Neural progenitor cell (in vitro differentiated cells): ENCODE data around the gene ASTN1. TPM values are rescaled to one million over a fixed set of nuclear protein-coding genes. Genes with fewer than 3 reads are reported as not detected.

ENCODE experiments used
- DNase-seq: peaks from one replicate; pipeline ENCODE4 v3.0.0-alpha.2; 2016; ENCODE audit warnings: low spot score
- H2AFZ ChIP-seq: fragments of 200-600 bp; sonication (generic); replicated peaks from 2 replicates; pipeline ENCODE4 v1.6.1; 2016; ENCODE audit warnings: antibody characterized with exemption
- H3F3A ChIP-seq: fragments of 200-600 bp; sonication (generic); 2 replicates; pipeline ENCODE4 v1.6.1; 2016; ENCODE audit warnings: antibody characterized with exemption, low read depth
- H3K27ac ChIP-seq: fragments of 200-600 bp; sonication (generic); 2 replicates; pipeline ENCODE4 v1.5.1; 2016; ENCODE audit warnings: mild to moderate bottlenecking
- H3K27me3 ChIP-seq: fragments of 200-600 bp; sonication (generic); 2 replicates; pipeline ENCODE4 v1.6.1; 2016; ENCODE audit warnings: mild to moderate bottlenecking, moderate library complexity
- H3K36me3 ChIP-seq: fragments of 200-600 bp; sonication (generic); 2 replicates; pipeline ENCODE4 v1.5.1; 2016
- H3K4me1 ChIP-seq: fragments of 200-600 bp; sonication (generic); 2 replicates; pipeline ENCODE4 v1.6.1; 2016; ENCODE audit warnings: mixed run types
- H3K4me2 ChIP-seq: fragments of 200-600 bp; sonication (generic); 2 replicates; pipeline ENCODE4 v1.6.1; 2016
- H3K4me3 ChIP-seq: fragments of 200-600 bp; sonication (generic); 2 replicates; pipeline ENCODE4 v1.5.1; 2016
- H3K79me2 ChIP-seq: fragments of 200-600 bp; sonication (generic); 2 replicates; pipeline ENCODE4 v1.6.1; 2016; ENCODE audit warnings: low read depth
- H3K9ac ChIP-seq: fragments of 200-600 bp; sonication (generic); 2 replicates; pipeline ENCODE4 v1.6.1; 2016
- H3K9me3 ChIP-seq: fragments of 200-600 bp; sonication (generic); 2 replicates; pipeline ENCODE4 v1.5.1; 2016; ENCODE audit warnings: low read depth
- H4K20me1 ChIP-seq: fragments of 200-600 bp; sonication (generic); 2 replicates; pipeline ENCODE4 v1.6.1; 2016; ENCODE audit warnings: low read depth
- H3K27ac Mint-ChIP-seq: 3 replicates; pipeline ENCODE4 v1.8.0; 2021; ENCODE audit warnings: mixed read lengths
- H3K27me3 Mint-ChIP-seq: 2 replicates; pipeline ENCODE4 v1.8.0; 2022; ENCODE audit warnings: low read depth, mild to moderate bottlenecking, inconsistent platforms, moderate library complexity, mixed read lengths; ENCODE audit not compliant: insufficient read depth
- H3K36me3 Mint-ChIP-seq: 3 replicates; pipeline ENCODE4 v1.8.0; 2021; ENCODE audit warnings: mixed read lengths
- H3K4me1 Mint-ChIP-seq: 3 replicates; pipeline ENCODE4 v1.8.0; 2021; ENCODE audit warnings: mixed read lengths
- H3K4me3 Mint-ChIP-seq: 3 replicates; pipeline ENCODE4 v1.8.0; 2021; ENCODE audit warnings: mild to moderate bottlenecking, moderate library complexity, mixed read lengths
- H3K9me3 Mint-ChIP-seq: 3 replicates; pipeline ENCODE4 v1.8.0; 2020; ENCODE audit warnings: mixed read lengths
- EZH2 ChIP-seq: fragments of 200-600 bp; sonication (generic); IDR thresholded peaks from 2 replicates; pipeline ENCODE4 v1.6.1; 2017; ENCODE audit warnings: antibody characterized with exemption, mild to moderate bottlenecking, moderate library complexity
- EZH2phosphoT487 ChIP-seq: fragments of 200-600 bp; sonication (generic); IDR thresholded peaks from 2 replicates; pipeline ENCODE4 v1.6.1; 2017; ENCODE audit warnings: antibody characterized with exemption
- total RNA-seq: library from RNA; depleted of rRNA; stranded (reverse); fragments of >200 nt; gene quantifications from 2 replicates; pipeline ENCODE4 v1.2.3, GENCODE V29; 2015; ENCODE audit warnings: low replicate concordance
- TF ChIP-seq, protein P1 (sequence below): fragments of 200-600 bp; sonication (generic); IDR thresholded peaks from 2 replicates; pipeline ENCODE4 v1.5.1; 2017; ENCODE audit warnings: antibody characterized with exemption, mild to moderate bottlenecking

ASTN1 gene
- total RNA-seq, 1 donor from 2014 or later = 7.7 TPM

DNA sequence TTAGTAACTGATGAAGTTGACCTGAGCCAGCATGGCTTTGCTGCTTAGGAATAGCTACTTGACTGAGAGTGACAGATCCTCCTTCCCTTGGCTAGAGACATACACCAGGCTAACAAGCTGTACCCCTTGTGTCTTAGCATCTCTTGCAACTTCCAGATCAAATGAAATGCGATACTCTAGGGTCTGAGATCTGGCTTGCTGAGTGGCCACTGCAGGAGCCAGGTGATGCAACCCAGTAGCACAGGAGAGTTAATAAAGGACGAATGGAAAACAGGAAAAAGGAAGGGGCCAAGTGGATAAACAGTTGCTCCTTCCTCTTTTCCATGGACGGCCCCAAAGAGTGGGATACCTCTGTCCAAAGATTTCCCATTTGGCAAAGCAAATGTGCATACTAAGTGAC lies 38.2 kb downstream of the ASTN1 start:
- Histone ChIP-seq H3K4me1 (no peaks in the 10 kb centered on the region), H4K20me1 (no peaks in the 10 kb centered on the region), H3K79me2 (no peaks in the 10 kb centered on the region), H3K4me3 (no peak overlapping the region), H3F3A (no peaks in the 10 kb centered on the region), H3K4me2 (no peak overlapping the region), H3K9ac (no peak overlapping the region), H3K27me3 (no peaks in the 10 kb centered on the region), H2AFZ (no peak overlapping the region), H3K9me3 (no peaks in the 10 kb centered on the region), H3K36me3 (no peaks in the 10 kb centered on the region), H3K27ac (no peak overlapping the region)
- TF ChIP-seq EZH2 (no peak), EZH2phosphoT487 (no peak)
- TF ChIP-seq, protein P1, sequence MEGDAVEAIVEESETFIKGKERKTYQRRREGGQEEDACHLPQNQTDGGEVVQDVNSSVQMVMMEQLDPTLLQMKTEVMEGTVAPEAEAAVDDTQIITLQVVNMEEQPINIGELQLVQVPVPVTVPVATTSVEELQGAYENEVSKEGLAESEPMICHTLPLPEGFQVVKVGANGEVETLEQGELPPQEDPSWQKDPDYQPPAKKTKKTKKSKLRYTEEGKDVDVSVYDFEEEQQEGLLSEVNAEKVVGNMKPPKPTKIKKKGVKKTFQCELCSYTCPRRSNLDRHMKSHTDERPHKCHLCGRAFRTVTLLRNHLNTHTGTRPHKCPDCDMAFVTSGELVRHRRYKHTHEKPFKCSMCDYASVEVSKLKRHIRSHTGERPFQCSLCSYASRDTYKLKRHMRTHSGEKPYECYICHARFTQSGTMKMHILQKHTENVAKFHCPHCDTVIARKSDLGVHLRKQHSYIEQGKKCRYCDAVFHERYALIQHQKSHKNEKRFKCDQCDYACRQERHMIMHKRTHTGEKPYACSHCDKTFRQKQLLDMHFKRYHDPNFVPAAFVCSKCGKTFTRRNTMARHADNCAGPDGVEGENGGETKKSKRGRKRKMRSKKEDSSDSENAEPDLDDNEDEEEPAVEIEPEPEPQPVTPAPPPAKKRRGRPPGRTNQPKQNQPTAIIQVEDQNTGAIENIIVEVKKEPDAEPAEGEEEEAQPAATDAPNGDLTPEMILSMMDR = no peak
- H3K36me3 Mint-ChIP-seq = peaks cover 16% of the 10 kb centered on the region
- no peak overlapping the region for H3K4me3 Mint-ChIP-seq
- H3K27me3 Mint-ChIP-seq = no peaks in the 10 kb centered on the region
- H3K4me1 Mint-ChIP-seq = peaks cover 3% of the 10 kb centered on the region
- H3K27ac Mint-ChIP-seq = no peak overlapping the region
- no peak for DNase-seq
- H3K9me3 Mint-ChIP-seq = no peaks in the 10 kb centered on the region

DNA sequence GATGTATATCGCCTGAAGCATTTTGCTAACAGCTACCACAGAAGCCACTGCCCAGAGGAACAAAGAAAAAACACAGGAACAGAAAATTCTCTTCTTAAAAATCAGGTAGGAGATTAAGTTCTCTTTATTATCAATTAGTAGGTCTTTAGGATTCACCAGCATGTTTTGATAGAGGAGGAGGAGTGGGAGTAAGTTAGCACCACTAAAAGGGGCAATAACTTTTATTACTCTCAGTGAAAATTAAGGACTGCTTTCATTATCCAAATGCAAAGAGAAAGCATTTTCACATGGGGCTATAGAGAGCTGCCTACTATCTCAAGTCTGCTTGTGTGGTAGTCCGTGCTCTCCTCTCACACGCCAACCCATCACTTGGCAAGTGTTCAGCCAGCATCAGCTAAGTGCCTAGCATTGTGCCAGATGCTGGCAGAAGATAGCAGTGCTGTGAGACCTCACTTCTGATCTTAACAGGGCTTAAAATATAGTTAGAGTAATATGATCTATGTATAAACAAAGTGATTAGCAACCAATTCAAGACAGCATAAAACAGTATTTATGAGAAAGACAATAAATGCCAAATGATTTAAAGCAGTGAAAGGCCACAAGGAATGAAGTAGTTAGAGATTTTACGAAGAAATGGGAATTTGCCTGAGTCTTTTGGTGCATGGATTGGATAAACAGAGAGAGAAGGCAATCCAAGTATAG lies 39.8 kb downstream of the ASTN1 start:
- H3K79me2 ChIP-seq = no peaks in the 10 kb centered on the region
- H2AFZ ChIP-seq = no peak overlapping the region
- Mint-ChIP-seq H3K4me3 (no peak overlapping the region), H3K36me3 (peaks cover 15% of the 10 kb centered on the region), H3K9me3 (no peaks in the 10 kb centered on the region), H3K27ac (no peak overlapping the region), H3K27me3 (no peaks in the 10 kb centered on the region), H3K4me1 (peaks cover 11% of the 10 kb centered on the region)
- no peak overlapping the region for H3K4me2 ChIP-seq
- no peaks in the 10 kb centered on the region for H3K9me3 ChIP-seq
- no peak for DNase-seq
- no peaks in the 10 kb centered on the region for H3F3A ChIP-seq
- no peak overlapping the region for H3K9ac ChIP-seq
- H3K4me3 ChIP-seq = no peak overlapping the region
- H4K20me1 ChIP-seq = no peaks in the 10 kb centered on the region
- H3K36me3 ChIP-seq = no peaks in the 10 kb centered on the region
- H3K27me3 ChIP-seq = no peaks in the 10 kb centered on the region
- H3K27ac ChIP-seq = no peak overlapping the region
- H3K4me1 ChIP-seq = no peaks in the 10 kb centered on the region
- TF ChIP-seq, protein P1 = no peak
- TF ChIP-seq EZH2 (no peak), EZH2phosphoT487 (no peak)

DNA sequence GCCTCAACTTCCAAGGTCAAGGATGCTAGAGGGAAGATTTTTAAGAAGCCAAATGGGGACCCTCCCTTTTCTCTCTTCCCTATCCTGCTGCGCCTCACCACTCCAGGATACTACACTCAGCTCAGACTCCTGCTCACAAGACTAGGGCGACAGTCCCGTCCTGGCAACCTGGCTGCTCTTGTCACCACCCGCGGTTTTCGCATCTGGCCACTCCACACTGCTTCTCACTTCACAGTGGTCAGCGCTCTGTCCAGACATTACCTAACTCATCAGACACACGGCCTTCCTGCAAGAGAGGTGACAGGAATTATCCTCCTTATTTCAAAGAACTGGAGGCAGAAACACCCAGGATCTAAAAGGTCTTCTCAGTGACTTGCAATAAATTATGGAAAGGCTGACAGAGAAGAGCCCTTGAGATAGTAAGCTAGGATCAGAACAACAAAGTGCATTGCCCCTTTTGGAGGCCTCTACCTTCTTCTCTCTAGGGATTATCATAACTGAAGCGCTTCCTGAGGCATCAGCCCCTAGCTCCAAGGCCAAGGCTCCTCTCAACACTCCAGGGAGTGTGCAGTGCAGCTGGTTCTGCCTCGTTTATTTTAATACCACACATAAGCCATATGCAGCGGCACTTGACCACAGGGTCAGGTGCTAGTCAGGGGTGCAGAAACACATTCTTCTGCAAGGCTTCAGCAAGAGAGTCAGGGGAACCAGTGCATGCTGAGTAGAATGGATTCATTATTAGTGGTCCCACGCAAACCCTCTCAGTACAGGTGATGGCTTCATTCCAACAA lies 41.9 kb downstream of the ASTN1 start:
- no peak overlapping the region for H3K4me3 Mint-ChIP-seq
- no peak overlapping the region for H3K4me3 ChIP-seq
- no peaks in the 10 kb centered on the region for H3K36me3 ChIP-seq
- no peaks in the 10 kb centered on the region for H3K27me3 ChIP-seq
- H3K27me3 Mint-ChIP-seq = no peaks in the 10 kb centered on the region
- H3K4me1 ChIP-seq = no peaks in the 10 kb centered on the region
- no peaks in the 10 kb centered on the region for H3F3A ChIP-seq
- no peak overlapping the region for H3K27ac ChIP-seq
- no peaks in the 10 kb centered on the region for H3K9me3 Mint-ChIP-seq
- no peak overlapping the region for H3K9ac ChIP-seq
- no peaks in the 10 kb centered on the region for H4K20me1 ChIP-seq
- peaks cover 19% of the 10 kb centered on the region for H3K4me1 Mint-ChIP-seq
- no peak for TF ChIP-seq EZH2
- no peak overlapping the region for H3K27ac Mint-ChIP-seq
- no peak overlapping the region for H3K4me2 ChIP-seq
- peaks cover 5% of the 10 kb centered on the region for H3K36me3 Mint-ChIP-seq
- no peaks in the 10 kb centered on the region for H3K79me2 ChIP-seq
- DNase-seq = no peak
- no peak overlapping the region for H2AFZ ChIP-seq
- H3K9me3 ChIP-seq = no peaks in the 10 kb centered on the region

DNA sequence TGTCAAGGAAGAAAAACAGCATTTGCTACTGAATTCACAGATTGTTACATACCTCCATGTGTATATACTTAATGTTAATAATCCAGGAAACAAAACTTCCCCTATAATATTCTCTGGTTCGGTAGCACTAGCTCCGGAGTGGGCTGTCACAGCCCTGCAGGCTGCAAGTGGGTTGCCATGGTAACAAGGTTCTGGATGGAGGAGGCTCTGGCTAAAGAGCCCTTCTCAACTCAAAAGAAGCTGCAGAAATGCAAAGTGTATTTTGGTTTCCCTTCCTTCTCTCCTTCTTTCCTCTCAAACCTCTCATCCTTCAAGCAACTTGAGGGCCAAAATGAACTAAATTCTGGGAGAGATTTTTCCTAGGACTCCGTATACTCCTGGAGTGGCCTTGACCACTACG lies 45.2 kb downstream of the ASTN1 start:
- H3K9me3 Mint-ChIP-seq = no peaks in the 10 kb centered on the region
- Histone ChIP-seq H3K4me3 (no peak overlapping the region), H3K27me3 (no peaks in the 10 kb centered on the region), H3K4me2 (no peak overlapping the region), H3K9me3 (no peaks in the 10 kb centered on the region), H2AFZ (no peak overlapping the region), H3K27ac (no peak overlapping the region), H3K9ac (no peak overlapping the region), H4K20me1 (no peaks in the 10 kb centered on the region), H3K79me2 (no peaks in the 10 kb centered on the region), H3K36me3 (no peaks in the 10 kb centered on the region), H3F3A (no peaks in the 10 kb centered on the region), H3K4me1 (no peaks in the 10 kb centered on the region)
- peaks cover 19% of the 10 kb centered on the region for H3K4me1 Mint-ChIP-seq
- TF ChIP-seq EZH2 (no peak), EZH2phosphoT487 (no peak)
- TF ChIP-seq, protein P1 = no peak
- peaks cover 5% of the 10 kb centered on the region for H3K36me3 Mint-ChIP-seq
- H3K27ac Mint-ChIP-seq = no peak overlapping the region
- no peak overlapping the region for H3K4me3 Mint-ChIP-seq
- DNase-seq = peak; percentile 72
- no peaks in the 10 kb centered on the region for H3K27me3 Mint-ChIP-seq
